ACC112 (cell line): ENCODE measurements around the gene LAMA3.

Source experiments
- H2AFZ ChIP-seq: fragments of 200-600 bp; sonication (generic); one replicate; pipeline ENCODE4 v1.6.0; 2017; ENCODE audit warnings: antibody characterized with exemption, low read length; ENCODE audit not compliant: unreplicated experiment
- H3K27ac ChIP-seq: fragments of 200-600 bp; sonication (generic); 2 replicates; pipeline ENCODE4 v1.5.1; 2014; ENCODE audit warnings: low read depth, mild to moderate bottlenecking, antibody characterized with exemption, low read length, moderate library complexity
- H3K27me3 ChIP-seq: fragments of 200-600 bp; sonication (generic); 2 replicates; pipeline ENCODE4 v1.6.1; 2014; ENCODE audit warnings: mild to moderate bottlenecking, antibody characterized with exemption, low read length, moderate library complexity, mixed read lengths; ENCODE audit not compliant: insufficient read depth
- H3K36me3 ChIP-seq: fragments of 200-600 bp; sonication (generic); 2 replicates; pipeline ENCODE4 v1.6.1; 2016; ENCODE audit warnings: mild to moderate bottlenecking, antibody characterized with exemption, low read length, moderate library complexity, mixed read lengths; ENCODE audit not compliant: insufficient read depth
- H3K4me1 ChIP-seq: fragments of 200-600 bp; sonication (generic); one replicate; pipeline ENCODE4 v1.6.1; 2016; ENCODE audit warnings: low read length, mixed read lengths; ENCODE audit not compliant: insufficient read depth, unreplicated experiment, control insufficient read depth
- H3K4me3 ChIP-seq: fragments of 200-600 bp; sonication (generic); 2 replicates; pipeline ENCODE4 v1.5.1; 2014; ENCODE audit warnings: mild to moderate bottlenecking, low read depth, low read length
- H3K79me2 ChIP-seq: fragments of 200-600 bp; sonication (generic); one replicate; pipeline ENCODE4 v1.6.0; 2016; ENCODE audit warnings: low read length; ENCODE audit not compliant: control insufficient read depth, unreplicated experiment, insufficient read depth

The LAMA3 gene

GRCh38 chr18:23903971-23904370 is 214.7 kb downstream of the LAMA3 start:
- Histone ChIP-seq H3K27me3 (no peaks in the 10 kb centered on the region), H3K4me1 (no peaks in the 10 kb centered on the region), H3K79me2 (no peaks in the 10 kb centered on the region), H2AFZ (no peak overlapping the region), H3K27ac (no peak overlapping the region), H3K4me3 (no peak overlapping the region), H3K36me3 (no peaks in the 10 kb centered on the region)

- no peaks in the 10 kb centered on the region for H3K36me3 ChIP-seq
- no peaks in the 10 kb centered on the region for H3K4me1 ChIP-seq
- no peak overlapping the region for H2AFZ ChIP-seq
- no peak overlapping the region for H3K4me3 ChIP-seq
- no peaks in the 10 kb centered on the region for H3K27me3 ChIP-seq
- H3K27ac ChIP-seq, result no peak overlapping the region
- no peaks in the 10 kb centered on the region for H3K79me2 ChIP-seq
These were observed 217.4 kb downstream of the LAMA3 start for GRCh38 chr18:23906658-23907057.

GRCh38 chr18:23908827-23909226 is 219.6 kb downstream of the LAMA3 start:
- H3K27me3 ChIP-seq, result no peaks in the 10 kb centered on the region
- H2AFZ ChIP-seq, result no peak overlapping the region
- H3K4me3 ChIP-seq, result no peak overlapping the region
- no peaks in the 10 kb centered on the region for H3K79me2 ChIP-seq
- no peaks in the 10 kb centered on the region for H3K36me3 ChIP-seq
- peaks cover 8% of the 10 kb centered on the region for H3K4me1 ChIP-seq
- H3K27ac ChIP-seq, result no peak overlapping the region

DNA sequence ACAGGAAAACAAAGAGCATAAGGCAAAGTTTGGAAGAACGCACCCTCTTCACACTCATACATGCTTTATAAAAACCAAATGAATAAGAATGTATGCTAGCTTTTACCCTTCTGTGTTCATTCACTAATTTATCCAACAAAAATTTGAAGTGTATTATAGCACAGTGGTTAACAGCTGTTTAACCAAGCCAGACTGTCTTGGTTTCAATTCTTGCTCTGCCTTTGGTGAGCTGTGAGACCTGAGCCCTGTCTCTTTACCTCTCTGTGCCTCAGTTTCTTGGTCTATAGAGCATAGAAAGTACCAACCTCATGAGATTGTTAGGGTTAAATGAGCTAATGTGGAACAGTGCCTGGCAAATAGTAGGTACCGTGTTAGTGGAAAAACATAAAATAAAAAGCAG is 220.8 kb downstream of the LAMA3 start:
- no peak overlapping the region for H3K4me3 ChIP-seq
- H2AFZ ChIP-seq, result no peak overlapping the region
- no peaks in the 10 kb centered on the region for H3K36me3 ChIP-seq
- no peak overlapping the region for H3K27ac ChIP-seq
- peaks cover 8% of the 10 kb centered on the region for H3K4me1 ChIP-seq
- no peaks in the 10 kb centered on the region for H3K27me3 ChIP-seq
- no peaks in the 10 kb centered on the region for H3K79me2 ChIP-seq

GRCh38 chr18:23912356-23912755 is 223.1 kb downstream of the LAMA3 start:
- Histone ChIP-seq H3K27ac (no peak overlapping the region), H2AFZ (no peak overlapping the region), H3K27me3 (no peaks in the 10 kb centered on the region), H3K4me3 (no peak overlapping the region), H3K36me3 (no peaks in the 10 kb centered on the region), H3K79me2 (no peaks in the 10 kb centered on the region), H3K4me1 (peaks cover 8% of the 10 kb centered on the region)

DNA sequence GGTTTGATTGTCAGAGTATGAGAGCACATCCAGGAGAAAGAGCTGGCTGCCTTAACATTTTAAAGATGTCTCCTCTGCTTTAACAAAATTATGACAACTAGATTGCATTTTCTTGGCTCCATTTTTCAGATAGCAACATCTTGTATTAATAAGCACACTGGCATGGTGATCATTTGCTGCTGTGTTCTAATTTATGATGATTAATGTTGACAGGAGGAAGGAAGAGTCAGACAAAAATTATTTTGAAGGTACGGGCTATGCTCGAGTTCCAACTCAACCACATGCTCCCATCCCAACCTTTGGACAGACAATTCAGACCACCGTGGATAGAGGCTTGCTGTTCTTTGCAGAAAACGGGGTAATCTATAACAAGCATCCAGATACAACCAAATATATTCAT is 227.1 kb downstream of the LAMA3 start:
- Histone ChIP-seq H3K36me3 (no peaks in the 10 kb centered on the region), H3K27me3 (no peaks in the 10 kb centered on the region), H2AFZ (no peak overlapping the region), H3K79me2 (no peaks in the 10 kb centered on the region), H3K4me1 (peaks cover 8% of the 10 kb centered on the region), H3K27ac (no peak overlapping the region), H3K4me3 (no peak overlapping the region)

GRCh38 chr18:23918395-23919032 is 229.3 kb downstream of the LAMA3 start:
- H3K27ac ChIP-seq, result no peak overlapping the region
- H3K4me3 ChIP-seq, result no peak overlapping the region
- H2AFZ ChIP-seq, result no peak overlapping the region
- no peaks in the 10 kb centered on the region for H3K36me3 ChIP-seq
- no peaks in the 10 kb centered on the region for H3K27me3 ChIP-seq
- H3K79me2 ChIP-seq, result no peaks in the 10 kb centered on the region
- no peaks in the 10 kb centered on the region for H3K4me1 ChIP-seq

DNA sequence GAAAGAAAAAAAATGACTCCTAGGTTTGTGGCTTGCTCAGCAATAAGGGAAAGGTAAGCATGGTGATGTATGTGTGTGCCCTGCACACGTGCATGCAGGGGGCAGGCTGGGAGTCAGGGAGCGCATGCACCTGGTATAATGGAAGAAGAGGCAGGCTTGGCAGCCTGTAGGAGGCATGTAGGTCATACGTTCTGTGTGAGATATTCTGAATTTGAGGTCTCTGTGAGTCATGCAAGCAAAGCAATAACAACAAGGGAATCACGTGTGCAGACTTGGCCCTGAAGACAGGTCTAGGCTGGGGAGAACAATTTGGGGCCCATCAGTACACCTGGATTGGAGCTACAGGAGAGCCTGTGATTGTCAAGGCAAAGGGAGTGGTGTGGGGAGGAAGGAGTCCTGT is 230.8 kb downstream of the LAMA3 start:
- Histone ChIP-seq H3K79me2 (no peaks in the 10 kb centered on the region), H3K27me3 (no peaks in the 10 kb centered on the region), H3K4me3 (no peak overlapping the region), H3K4me1 (no peaks in the 10 kb centered on the region), H2AFZ (no peak overlapping the region), H3K36me3 (no peaks in the 10 kb centered on the region), H3K27ac (no peak overlapping the region)

- H2AFZ ChIP-seq, result no peak overlapping the region
- H3K4me3 ChIP-seq, result no peak overlapping the region
- no peaks in the 10 kb centered on the region for H3K36me3 ChIP-seq
- no peak overlapping the region for H3K27ac ChIP-seq
- no peaks in the 10 kb centered on the region for H3K79me2 ChIP-seq
- H3K4me1 ChIP-seq, result no peaks in the 10 kb centered on the region
- H3K27me3 ChIP-seq, result no peaks in the 10 kb centered on the region
These were observed 232.5 kb downstream of the LAMA3 start for GRCh38 chr18:23921716-23922285.

DNA sequence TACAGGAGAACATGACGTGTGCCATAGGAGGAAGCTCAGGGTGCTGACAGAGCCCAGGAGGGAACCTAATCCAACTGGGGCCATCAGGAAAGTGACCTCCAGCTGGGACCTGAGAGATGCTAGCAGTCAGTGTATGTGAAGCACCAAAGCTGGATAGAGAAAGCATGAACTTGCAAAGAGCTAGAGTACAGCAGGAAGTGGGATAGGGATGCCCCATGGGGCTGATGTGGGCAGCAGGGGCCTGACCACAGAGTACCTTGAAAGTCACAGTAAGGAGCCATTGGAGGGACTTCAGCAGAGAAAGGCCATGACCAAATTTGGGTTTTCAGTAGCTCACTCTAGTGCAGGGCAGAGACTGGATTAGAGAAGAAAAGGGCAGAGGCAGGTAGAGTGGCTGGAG is 233.7 kb downstream of the LAMA3 start:
- H3K79me2 ChIP-seq, result no peaks in the 10 kb centered on the region
- no peaks in the 10 kb centered on the region for H3K27me3 ChIP-seq
- H3K4me1 ChIP-seq, result no peaks in the 10 kb centered on the region
- no peak overlapping the region for H3K4me3 ChIP-seq
- no peak overlapping the region for H2AFZ ChIP-seq
- H3K27ac ChIP-seq, result no peak overlapping the region
- no peaks in the 10 kb centered on the region for H3K36me3 ChIP-seq

- Histone ChIP-seq H3K36me3 (no peaks in the 10 kb centered on the region), H3K79me2 (no peaks in the 10 kb centered on the region), H3K4me1 (no peaks in the 10 kb centered on the region), H3K27ac (no peak overlapping the region), H3K27me3 (no peaks in the 10 kb centered on the region), H3K4me3 (no peak overlapping the region), H2AFZ (no peak overlapping the region)
These were observed 235.6 kb downstream of the LAMA3 start for GRCh38 chr18:23924813-23925212.
